GM21576 (cell line): Measurements from ENCODE around the gene TMEM14A.
"Not testable (repeated sequence)": the region's sequence is repeated elsewhere in the genome, so short reads cannot be mapped to it uniquely, and the experiment has no call there.

Source experiments
- ATAC-seq: cut with Tn5 transposase; IDR thresholded peaks from one replicate; pipeline ENCODE4 v1.9.1; 2021; ENCODE audit warnings: mild to moderate bottlenecking, moderate library complexity; ENCODE audit not compliant: unreplicated experiment

The TMEM14A gene

GRCh38 chr6:52655941-52656340, 15.0 kb upstream of the TMEM14A start:
- ATAC-seq = not testable (repeated sequence)

- no peak for ATAC-seq
Observed at GRCh38 chr6:52657870-52658269, 13.0 kb upstream of the TMEM14A start.

GRCh38 chr6:52661551-52661950, 9.4 kb upstream of the TMEM14A start:
- ATAC-seq = no peak

GRCh38 chr6:52662031-52662430, 8.9 kb upstream of the TMEM14A start:
- no peak for ATAC-seq

- peak; percentile 36 for ATAC-seq
Observed at GRCh38 chr6:52663120-52663935, 7.6 kb upstream of the TMEM14A start.

- ATAC-seq = no peak
Observed at GRCh38 chr6:52663936-52664185, 7.1 kb upstream of the TMEM14A start.

- ATAC-seq = peak; percentile 87
Observed at GRCh38 chr6:52664186-52664990, 6.5 kb upstream of the TMEM14A start.

GRCh38 chr6:52664991-52665686, 5.8 kb upstream of the TMEM14A start:
- ATAC-seq = no peak

GRCh38 chr6:52666071-52666470, 4.8 kb upstream of the TMEM14A start:
- ATAC-seq = no peak

- ATAC-seq = no peak
Observed at GRCh38 chr6:52666523-52666922, 4.4 kb upstream of the TMEM14A start.

GRCh38 chr6:52667572-52667971, 3.3 kb upstream of the TMEM14A start:
- ATAC-seq = peak; percentile 38

GRCh38 chr6:52671676-52672075, 763 bp downstream of the TMEM14A start:
- ATAC-seq = no peak

GRCh38 chr6:52672412-52673025, 1.6 kb downstream of the TMEM14A start:
- ATAC-seq = no peak

- ATAC-seq = no peak
Observed at GRCh38 chr6:52674666-52675065, 3.8 kb downstream of the TMEM14A start.

GRCh38 chr6:52675372-52675771, 4.5 kb downstream of the TMEM14A start:
- no peak for ATAC-seq

- not testable (repeated sequence) for ATAC-seq
Observed at GRCh38 chr6:52676631-52677030, 5.7 kb downstream of the TMEM14A start.

- ATAC-seq = no peak
Observed at GRCh38 chr6:52681416-52681815, 10.5 kb downstream of the TMEM14A start.

GRCh38 chr6:52686878-52687699, 16.2 kb downstream of the TMEM14A start:
- ATAC-seq = no peak

GRCh38 chr6:52689857-52690256, 18.9 kb downstream of the TMEM14A start:
- no peak for ATAC-seq

- no peak for ATAC-seq
Observed at GRCh38 chr6:52691718-52692117, 20.8 kb downstream of the TMEM14A start.
